WERI-Rb-1 (cell line): Measurements from ENCODE around the gene PSD.

Source experiments
- DNase-seq: peaks from one replicate; pipeline ENCODE4 v3.0.0-alpha.2; 2020
- H3K27ac ChIP-seq: fragments of 250-450 bp; sonication (Bioruptor Pico); 2 replicates; pipeline ENCODE4 v1.5.1; 2020; ENCODE audit warnings: mild to moderate bottlenecking, moderate library complexity
- H3K27me3 ChIP-seq: fragments of 250-450 bp; sonication (Bioruptor Pico); 2 replicates; pipeline ENCODE4 v1.5.1; 2021; ENCODE audit warnings: mild to moderate bottlenecking, low read depth, moderate library complexity; ENCODE audit not compliant: insufficient read depth, severe bottlenecking
- H3K36me3 ChIP-seq: fragments of 250-450 bp; sonication (Bioruptor Pico); 2 replicates; pipeline ENCODE4 v1.5.1; 2020; ENCODE audit warnings: mild to moderate bottlenecking, moderate library complexity
- H3K4me3 ChIP-seq: 2 replicates; pipeline ENCODE4 v1.5.1; 2011; ENCODE audit warnings: low read depth, mild to moderate bottlenecking, control low read depth, low read length
- H3K9me3 ChIP-seq: fragments of 250-450 bp; sonication (Bioruptor Pico); 2 replicates; pipeline ENCODE4 v1.5.1; 2021; ENCODE audit warnings: mild to moderate bottlenecking, moderate library complexity; ENCODE audit not compliant: severe bottlenecking
- TF ChIP-seq, protein P1 (sequence below): IDR thresholded peaks from 2 replicates; pipeline ENCODE4 v1.5.1; 2011; ENCODE audit warnings: low read depth, mild to moderate bottlenecking, control low read depth, inconsistent platforms, low read length

The PSD gene

DNA sequence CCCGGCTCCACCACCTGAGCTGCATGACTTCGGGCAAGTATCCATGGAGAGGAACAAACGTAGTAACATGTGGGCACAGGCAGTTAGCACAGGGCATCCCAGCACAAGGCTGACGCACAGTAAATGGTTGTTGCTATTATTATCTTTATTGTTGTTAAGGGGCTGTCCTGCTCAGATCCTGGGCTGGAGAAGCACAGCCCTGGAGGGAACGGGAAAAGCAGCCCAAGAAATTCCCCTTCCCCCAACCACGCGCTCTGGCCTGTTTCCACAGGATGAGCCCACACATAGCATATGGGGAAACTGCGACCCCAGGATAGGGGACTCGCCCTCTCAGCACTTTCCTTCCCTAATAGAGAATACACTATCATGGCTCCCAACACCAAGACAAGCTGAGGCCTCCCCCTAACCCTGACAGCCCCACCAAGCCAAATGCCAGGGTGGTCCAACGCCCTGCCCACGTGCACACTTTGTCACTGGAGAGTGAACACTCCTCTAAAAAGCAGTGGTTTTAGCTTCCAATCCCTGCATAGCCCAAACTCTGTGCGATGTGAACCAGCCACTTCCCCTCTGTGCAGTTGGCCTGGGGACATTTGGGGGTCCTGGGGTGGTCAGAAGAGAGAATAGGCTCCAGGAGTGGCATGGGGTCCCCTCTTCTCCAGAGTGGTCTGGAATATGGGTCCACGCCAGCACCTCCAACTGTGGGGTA is 11.0 kb downstream of the PSD start:
- Histone ChIP-seq H3K9me3 (no peaks in the 10 kb centered on the region), H3K27ac (no peak overlapping the region), H3K27me3 (no peaks in the 10 kb centered on the region), H3K36me3 (peaks cover 72% of the 10 kb centered on the region), H3K4me3 (no peak overlapping the region)
- TF ChIP-seq, protein P1, sequence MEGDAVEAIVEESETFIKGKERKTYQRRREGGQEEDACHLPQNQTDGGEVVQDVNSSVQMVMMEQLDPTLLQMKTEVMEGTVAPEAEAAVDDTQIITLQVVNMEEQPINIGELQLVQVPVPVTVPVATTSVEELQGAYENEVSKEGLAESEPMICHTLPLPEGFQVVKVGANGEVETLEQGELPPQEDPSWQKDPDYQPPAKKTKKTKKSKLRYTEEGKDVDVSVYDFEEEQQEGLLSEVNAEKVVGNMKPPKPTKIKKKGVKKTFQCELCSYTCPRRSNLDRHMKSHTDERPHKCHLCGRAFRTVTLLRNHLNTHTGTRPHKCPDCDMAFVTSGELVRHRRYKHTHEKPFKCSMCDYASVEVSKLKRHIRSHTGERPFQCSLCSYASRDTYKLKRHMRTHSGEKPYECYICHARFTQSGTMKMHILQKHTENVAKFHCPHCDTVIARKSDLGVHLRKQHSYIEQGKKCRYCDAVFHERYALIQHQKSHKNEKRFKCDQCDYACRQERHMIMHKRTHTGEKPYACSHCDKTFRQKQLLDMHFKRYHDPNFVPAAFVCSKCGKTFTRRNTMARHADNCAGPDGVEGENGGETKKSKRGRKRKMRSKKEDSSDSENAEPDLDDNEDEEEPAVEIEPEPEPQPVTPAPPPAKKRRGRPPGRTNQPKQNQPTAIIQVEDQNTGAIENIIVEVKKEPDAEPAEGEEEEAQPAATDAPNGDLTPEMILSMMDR, result no peak
- DNase-seq, result no peak

DNA sequence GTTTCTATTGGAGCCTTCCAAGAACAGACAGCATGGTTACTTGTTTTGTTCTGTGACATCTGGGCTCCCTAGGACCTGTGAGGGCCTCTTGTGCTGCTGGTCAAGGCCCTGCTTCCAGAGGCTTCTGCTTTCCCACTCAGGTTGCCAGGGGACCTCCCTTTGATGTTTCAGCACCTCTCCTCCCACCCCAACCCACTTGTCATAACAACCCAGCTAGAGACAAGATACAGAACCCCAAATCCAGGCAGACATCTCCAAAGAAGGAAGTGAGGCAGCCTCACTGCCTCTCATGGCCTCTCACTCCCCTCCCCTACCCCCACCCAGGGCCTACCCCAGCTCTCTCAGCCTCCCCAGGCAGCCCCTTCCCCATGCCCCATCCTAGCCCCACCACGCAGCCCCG is 11.8 kb downstream of the PSD start:
- Histone ChIP-seq H3K9me3 (no peaks in the 10 kb centered on the region), H3K27ac (no peak overlapping the region)

DNA sequence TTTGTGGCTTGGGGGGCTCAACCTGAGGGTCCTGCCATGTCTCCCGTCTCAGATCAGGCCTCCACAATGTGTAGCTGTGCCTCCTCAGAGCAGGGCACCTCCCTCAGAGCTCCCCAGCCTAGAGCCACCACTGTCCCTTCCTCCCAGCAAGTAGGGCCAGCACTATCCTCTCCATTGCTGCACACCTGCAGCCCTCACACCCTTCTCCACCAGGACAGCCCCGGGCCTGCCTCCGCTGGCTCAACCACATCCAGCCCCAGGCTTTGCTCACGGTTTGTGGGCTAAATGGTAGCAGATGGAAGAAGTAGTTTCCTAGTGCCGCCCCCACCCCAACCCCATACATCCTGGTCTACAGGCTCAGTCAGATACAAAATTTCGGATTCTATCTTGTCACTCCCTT is 13.0 kb downstream of the PSD start:
- Histone ChIP-seq H3K4me3 (no peak overlapping the region), H3K36me3 (peaks cover 72% of the 10 kb centered on the region), H3K9me3 (no peaks in the 10 kb centered on the region), H3K27ac (no peak overlapping the region), H3K27me3 (no peaks in the 10 kb centered on the region)
- TF ChIP-seq, protein P1, result no peak
- no peak for DNase-seq

More for the DNA sequence above, 11.8 kb downstream of the PSD start:
- TF ChIP-seq, protein P1, result no peak
- Histone ChIP-seq H3K4me3 (no peak overlapping the region), H3K27me3 (no peaks in the 10 kb centered on the region), H3K36me3 (peaks cover 69% of the 10 kb centered on the region)
- no peak for DNase-seq

DNA sequence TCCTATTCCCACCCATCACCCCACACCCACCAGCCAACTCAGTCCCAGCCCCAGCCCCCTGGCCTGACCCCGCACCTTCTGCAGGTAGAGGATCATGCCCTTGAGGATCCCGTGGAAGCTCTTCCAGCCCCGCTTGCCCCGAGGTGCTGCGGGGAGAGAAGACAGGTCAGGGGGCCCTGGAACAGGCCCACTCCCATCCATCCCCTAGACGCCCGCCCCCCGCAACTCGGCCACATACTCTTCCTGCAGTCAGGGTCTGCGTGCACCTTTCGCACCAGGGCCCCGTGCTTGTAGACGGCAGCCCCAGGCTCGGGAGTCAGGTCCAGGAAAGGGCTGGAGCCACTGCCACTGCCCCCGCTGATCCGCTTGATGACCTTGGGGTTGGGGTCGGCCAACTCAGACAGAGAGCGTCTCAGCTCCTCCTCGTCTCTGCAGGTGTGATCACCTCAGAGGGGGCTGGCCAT is 13.4 kb downstream of the PSD start:
- Histone ChIP-seq H3K4me3 (no peak overlapping the region), H3K36me3 (peaks cover 72% of the 10 kb centered on the region), H3K9me3 (no peaks in the 10 kb centered on the region), H3K27ac (no peak overlapping the region), H3K27me3 (no peaks in the 10 kb centered on the region)
- TF ChIP-seq, protein P1, result no peak
- no peak for DNase-seq

DNA sequence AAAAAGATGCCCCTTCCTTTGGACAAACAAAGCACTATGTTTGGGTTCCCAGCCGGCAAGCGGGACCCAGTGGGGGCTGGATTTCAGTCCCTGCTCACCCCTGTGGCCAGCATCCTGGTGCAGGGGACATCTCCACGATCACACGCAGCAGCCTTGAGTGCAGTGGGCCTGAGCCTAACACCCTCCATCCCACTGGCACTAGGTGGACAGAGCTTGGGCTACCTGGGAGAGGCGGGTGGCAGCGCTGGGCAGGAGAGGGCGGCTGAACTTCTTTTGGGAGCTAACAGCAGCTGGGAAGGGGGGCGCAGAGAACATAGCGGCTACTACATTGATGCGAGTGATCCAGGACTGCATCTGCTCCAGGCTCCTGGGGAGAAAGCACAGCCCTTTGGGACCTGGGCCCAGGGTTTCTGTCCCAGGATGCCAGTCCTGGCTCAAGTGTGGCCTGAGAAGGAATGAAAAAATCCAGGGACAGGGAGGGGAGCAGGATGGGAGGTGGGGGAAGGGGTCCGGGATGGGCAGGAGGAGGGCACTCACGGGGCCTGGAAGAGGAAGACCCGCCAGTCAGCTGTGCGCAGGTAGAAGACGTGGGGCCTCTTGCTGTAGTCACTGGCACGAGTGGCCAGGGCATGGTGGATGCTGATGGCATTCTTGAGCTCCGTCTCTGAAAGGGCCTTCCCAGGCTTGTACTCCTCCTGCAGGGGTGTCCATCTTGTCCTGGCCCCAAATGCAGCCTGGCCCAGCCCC is 14.1 kb downstream of the PSD start:
- TF ChIP-seq, protein P1, result no peak
- Histone ChIP-seq H3K36me3 (peaks cover 68% of the 10 kb centered on the region), H3K27ac (no peak overlapping the region), H3K27me3 (no peaks in the 10 kb centered on the region), H3K9me3 (no peaks in the 10 kb centered on the region), H3K4me3 (no peak overlapping the region)
- DNase-seq, result no peak
